ENCODE data around the gene LTBP3. TPM values are rescaled to one million over a fixed set of nuclear protein-coding genes. Genes with fewer than 3 reads are reported as not detected.

The LTBP3 gene
- total RNA-seq: 25.0 and 25.3 TPM in 2 replicates

DNA sequence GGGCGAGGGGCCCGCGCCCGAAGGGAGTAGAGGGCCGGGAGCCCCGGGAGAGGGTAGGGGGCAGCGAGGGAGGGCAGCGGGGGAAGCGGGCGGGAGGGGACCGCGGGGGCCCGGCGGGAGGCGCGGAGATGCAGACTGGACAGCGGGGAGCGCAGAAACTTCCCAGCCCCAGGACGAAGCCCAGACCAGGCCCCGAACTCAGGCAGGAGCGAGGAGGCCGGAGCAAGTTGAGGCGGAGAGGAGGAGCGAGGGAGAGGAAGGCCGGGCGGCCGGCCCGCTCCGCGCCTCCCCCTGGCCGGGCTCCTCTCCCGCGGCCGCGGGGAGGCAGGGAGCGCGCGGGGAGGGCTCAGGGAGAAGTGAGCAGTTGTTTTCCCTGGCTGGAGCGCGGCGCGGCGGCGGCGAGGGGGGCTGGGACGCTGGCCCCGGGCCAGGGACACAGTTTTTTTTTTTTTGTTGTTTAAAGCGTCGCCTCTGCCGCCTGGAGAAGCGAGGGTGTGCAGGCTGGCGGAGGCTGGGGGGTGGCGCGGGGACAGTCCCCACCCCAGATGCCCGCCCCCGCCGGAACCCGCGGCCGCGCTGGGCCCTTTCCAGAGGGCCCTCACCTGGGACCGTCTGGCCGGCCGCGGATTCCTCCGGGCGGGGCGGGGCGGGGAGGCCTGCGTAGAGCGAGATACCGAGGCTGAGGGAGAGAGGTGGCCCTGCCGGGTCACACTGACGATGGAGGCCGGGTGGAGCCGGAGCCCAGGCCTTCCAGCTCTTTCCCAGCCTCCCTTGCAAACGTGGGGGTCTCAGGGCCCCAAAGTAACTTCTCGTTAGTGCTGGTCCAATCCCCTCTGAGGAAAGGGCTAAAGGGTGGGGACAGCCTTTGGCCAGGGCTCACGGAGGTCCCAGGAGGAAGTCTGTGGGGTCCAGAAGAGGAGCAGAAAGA lies at the start of gene LTBP3:
TSS of gene LTBP3 (minus strand) at position 358 of the 928 bp plus-strand sequence. CDS start 400 bp downstream, outside the sequence.
- POLR2A ChIA-PET: interaction anchor here (0.6 to 2.1 kb wide), 5 partner anchors 12 to 1286 kb away, joined by 4 to 10 read pairs (median 5); partner anchors contain the start of genes EHBP1L1 and ZNRD2

DNA sequence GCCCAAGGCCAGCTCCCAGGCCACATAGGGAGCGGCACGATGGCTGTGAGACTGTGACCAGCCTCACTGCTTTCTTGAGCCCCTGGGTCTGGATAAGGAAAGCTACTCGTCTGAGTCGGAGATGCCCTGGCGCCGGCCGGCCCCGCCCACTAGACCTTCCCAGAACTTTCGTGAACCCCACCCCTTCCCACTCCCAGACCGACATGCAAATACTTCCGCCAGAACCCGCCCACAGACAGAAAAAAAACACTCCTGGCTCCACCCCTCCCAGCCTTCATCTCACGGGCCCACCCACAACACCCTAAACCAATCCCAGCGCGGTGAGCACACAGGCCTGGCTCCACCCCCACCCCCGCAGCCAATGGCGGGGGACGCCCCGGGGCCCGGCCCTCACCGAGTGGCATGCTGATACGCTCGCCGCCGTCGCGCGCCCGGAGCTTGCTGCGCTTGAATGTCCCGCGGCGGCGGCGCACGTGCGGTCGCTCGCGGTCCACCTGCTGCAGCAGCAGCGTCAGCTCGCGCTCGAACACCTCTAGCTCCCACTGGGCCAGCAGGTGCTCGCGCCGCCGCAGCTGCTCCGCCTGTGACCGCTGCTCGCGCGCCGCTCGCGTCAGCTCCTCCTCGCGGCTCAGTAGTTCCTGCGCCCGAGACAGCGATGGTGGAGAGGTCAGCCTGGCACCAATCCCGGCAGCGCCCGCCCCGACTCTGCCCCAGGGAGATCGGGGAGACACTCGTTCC lies 48.9 kb upstream of the LTBP3 start:
- peak; percentile 34 for ATAC-seq (ENCODE audit: low read depth)
- ChIA-PET POLR2A (interaction anchor here (1.3 to 1.5 kb wide), 2 partner anchors 17 to 30 kb away, joined by 3 read pairs; no protein-coding TSS in a partner anchor), CTCF (no interaction called here)
- peaks cover 49% of the 10 kb centered on the region for H3K4me1 Mint-ChIP-seq
- no peak overlapping the region for H3K4me3 Mint-ChIP-seq
- TF ChIP-seq CTCF (IDR thresholded peaks at IDR 0.05): no peak
- DNase-seq: no peak
- H3K9me3 Mint-ChIP-seq: no peaks in the 10 kb centered on the region
- no peaks in the 10 kb centered on the region for H3K27me3 Mint-ChIP-seq
- peaks cover 81% of the 10 kb centered on the region for H3K36me3 Mint-ChIP-seq (ENCODE audit: low read depth)
- intact Hi-C loops (cut with micrococcal nuclease): no loop called here
- no peak overlapping the region for H3K27ac Mint-ChIP-seq

More for the DNA sequence above, at the start of gene LTBP3:
- no peaks in the 10 kb centered on the region for H3K36me3 Mint-ChIP-seq (ENCODE audit: low read depth)
- DNase-seq (peak; percentile 44), ATAC-seq (ENCODE audit: low read depth) (peak; percentile 61)
- peak within 1 kb of the TSS; percentile 72 for H3K27ac Mint-ChIP-seq
- TF ChIP-seq CTCF (IDR thresholded peaks at IDR 0.05): no peak
- peak within 1 kb of the TSS; percentile 79 for H3K4me3 Mint-ChIP-seq
- peaks cover 29% of the 10 kb centered on the region for H3K4me1 Mint-ChIP-seq
- CTCF ChIA-PET: interaction anchor here (0.7 to 1.6 kb wide), 2 partner anchors 12 to 16 kb away, joined by 3 to 4 read pairs; partner anchors contain the start of gene ZNRD2
- intact Hi-C loops (cut with micrococcal nuclease): loop anchor here (1.0 to 2.0 kb wide), 3 partner anchors 12 to 17 kb away; partner anchors contain the start of gene ZNRD2
- H3K27me3 Mint-ChIP-seq: peaks cover 4% of the 10 kb centered on the region
- H3K9me3 Mint-ChIP-seq: no peaks in the 10 kb centered on the region

- ATAC-seq (ENCODE audit: low read depth): no peak
- CTCF ChIA-PET: interaction anchor here (2.8 kb wide), 1 partner anchor 10 kb away, joined by 10 read pairs; no protein-coding TSS in a partner anchor
- intact Hi-C loops (cut with micrococcal nuclease): no loop called here
Observed at GRCh38 chr11:65604258-65604657, 46.1 kb upstream of the LTBP3 start.

GRCh38 chr11:65599955-65600246 lies 41.7 kb upstream of the LTBP3 start:
- H3K9me3 Mint-ChIP-seq: no peaks in the 10 kb centered on the region
- H3K4me1 Mint-ChIP-seq: peaks cover 27% of the 10 kb centered on the region
- POLR2A ChIA-PET: interaction anchor here (1.2 kb wide), 1 partner anchor 12 kb away, joined by 3 read pairs; no protein-coding TSS in a partner anchor

More at GRCh38 chr11:65604258-65604657, 46.1 kb upstream of the LTBP3 start:
- DNase-seq: no peak
- peaks cover 25% of the 10 kb centered on the region for H3K4me1 Mint-ChIP-seq
- no peak overlapping the region for H3K4me3 Mint-ChIP-seq
- POLR2A ChIA-PET: interaction anchor here (2.1 to 2.4 kb wide), 3 partner anchors 10 to 16 kb away, joined by 7 to 14 read pairs (median 8); partner anchors contain the start of genes MAP3K11 and PCNX3
- H3K27ac Mint-ChIP-seq: peak overlapping the region; percentile 30
- H3K9me3 Mint-ChIP-seq: no peaks in the 10 kb centered on the region
- no peak for TF ChIP-seq CTCF (IDR thresholded peaks at IDR 0.05)
- no peaks in the 10 kb centered on the region for H3K27me3 Mint-ChIP-seq
- H3K36me3 Mint-ChIP-seq (ENCODE audit: low read depth): peaks cover 73% of the 10 kb centered on the region

More at GRCh38 chr11:65599955-65600246, 41.7 kb upstream of the LTBP3 start:
- CTCF ChIA-PET: no interaction called here
- no peak for TF ChIP-seq CTCF (IDR thresholded peaks at IDR 0.05)
- Mint-ChIP-seq H3K27ac (no peak overlapping the region), H3K4me3 (no peak overlapping the region), H3K36me3 (ENCODE audit: low read depth) (peaks cover 51% of the 10 kb centered on the region), H3K27me3 (no peaks in the 10 kb centered on the region)
- no peak for ATAC-seq (ENCODE audit: low read depth)
- DNase-seq: no peak
- intact Hi-C loops (cut with micrococcal nuclease): no loop called here

Measured in activated B cell treated with CpG ODN at 0.5 μM for 24 hours (primary cell).